ENCODE measurements around the gene GMDS.

GMDS gene

GRCh38 chr6:1895721-1896120 is 349.7 kb downstream of the GMDS start:
- no peak for TF ChIP-seq CTCF (IDR thresholded peaks at IDR 0.05; ENCODE audit: borderline replicate concordance, insufficient read depth, low read depth, low read length)
- no peak overlapping the region for H3K4me3 ChIP-seq (ENCODE audit: low read depth, low read length)

- TF ChIP-seq CTCF (IDR thresholded peaks at IDR 0.05; ENCODE audit: borderline replicate concordance, insufficient read depth, low read depth, low read length) = no peak
- H3K4me3 ChIP-seq (ENCODE audit: low read depth, low read length) = no peak overlapping the region
These were observed 350.5 kb downstream of the GMDS start for GRCh38 chr6:1894954-1895353.

- no peak overlapping the region for H3K4me3 ChIP-seq (ENCODE audit: low read depth, low read length)
- peak; percentile 12; the same call in 1 of the 2 replicates for TF ChIP-seq CTCF (IDR thresholded peaks at IDR 0.05; ENCODE audit: borderline replicate concordance, insufficient read depth, low read depth, low read length)
These were observed 351.8 kb downstream of the GMDS start for GRCh38 chr6:1893470-1894130.

- no peak overlapping the region for H3K4me3 ChIP-seq (ENCODE audit: low read depth, low read length)
- TF ChIP-seq CTCF (IDR thresholded peaks at IDR 0.05; ENCODE audit: borderline replicate concordance, insufficient read depth, low read depth, low read length) = no peak
These were observed 352.7 kb downstream of the GMDS start for GRCh38 chr6:1892716-1893115.

- no peak overlapping the region for H3K4me3 ChIP-seq (ENCODE audit: low read depth, low read length)
- no peak for TF ChIP-seq CTCF (IDR thresholded peaks at IDR 0.05; ENCODE audit: borderline replicate concordance, insufficient read depth, low read depth, low read length)
These were observed 354.4 kb downstream of the GMDS start for GRCh38 chr6:1890987-1891386.

- no peak overlapping the region for H3K4me3 ChIP-seq (ENCODE audit: low read depth, low read length)
- TF ChIP-seq CTCF (IDR thresholded peaks at IDR 0.05; ENCODE audit: borderline replicate concordance, insufficient read depth, low read depth, low read length) = no peak
These were observed 355.3 kb downstream of the GMDS start for GRCh38 chr6:1890071-1890470.

- no peak for TF ChIP-seq CTCF (IDR thresholded peaks at IDR 0.05; ENCODE audit: borderline replicate concordance, insufficient read depth, low read depth, low read length)
- H3K4me3 ChIP-seq (ENCODE audit: low read depth, low read length) = no peak overlapping the region
These were observed 359.8 kb downstream of the GMDS start for GRCh38 chr6:1885576-1886011.
